ENCODE measurements around the gene TNNI3.
"Not testable (repeated sequence)": the region's sequence is repeated elsewhere in the genome, so short reads cannot be mapped to it uniquely, and the experiment has no call there.

TNNI3 gene
- long read RNA-seq, donor 1, transcript TNNI3-202 (4 exons, 699 nt) = major isoform, 5 of 10 reads
- long read RNA-seq, donor 1, partial matches to known transcripts = 0 of 10 reads
- long read RNA-seq, donor 1, other reads (novel, unspliced or antisense) = 0 of 10 reads
- long read RNA-seq, donor 2, partial matches to known transcripts = 0 of 5 reads
- long read RNA-seq, donor 2, other reads (novel, unspliced or antisense) = 0 of 5 reads
- long read RNA-seq, donor 3 = 0 reads
- long read RNA-seq, donor 4, partial matches to known transcripts = 0 of 7 reads
- long read RNA-seq, donor 4, other reads (novel, unspliced or antisense) = 0 of 7 reads
- long read RNA-seq, donor 5, partial matches to known transcripts = 0 of 9 reads
- long read RNA-seq, donor 5, other reads (novel, unspliced or antisense) = 0 of 9 reads
- long read RNA-seq, donor 6, transcript TNNI3-202 (4 exons, 699 nt) = major isoform, 6 of 12 reads
- long read RNA-seq, donor 6, partial matches to known transcripts = 0 of 12 reads
- long read RNA-seq, donor 6, other reads (novel, unspliced or antisense) = 0 of 12 reads
- long read RNA-seq, donor 7, partial matches to known transcripts = 0 of 8 reads
- long read RNA-seq, donor 7, other reads (novel, unspliced or antisense) = 0 of 8 reads
- long read RNA-seq, donor 8 = 0 reads

DNA sequence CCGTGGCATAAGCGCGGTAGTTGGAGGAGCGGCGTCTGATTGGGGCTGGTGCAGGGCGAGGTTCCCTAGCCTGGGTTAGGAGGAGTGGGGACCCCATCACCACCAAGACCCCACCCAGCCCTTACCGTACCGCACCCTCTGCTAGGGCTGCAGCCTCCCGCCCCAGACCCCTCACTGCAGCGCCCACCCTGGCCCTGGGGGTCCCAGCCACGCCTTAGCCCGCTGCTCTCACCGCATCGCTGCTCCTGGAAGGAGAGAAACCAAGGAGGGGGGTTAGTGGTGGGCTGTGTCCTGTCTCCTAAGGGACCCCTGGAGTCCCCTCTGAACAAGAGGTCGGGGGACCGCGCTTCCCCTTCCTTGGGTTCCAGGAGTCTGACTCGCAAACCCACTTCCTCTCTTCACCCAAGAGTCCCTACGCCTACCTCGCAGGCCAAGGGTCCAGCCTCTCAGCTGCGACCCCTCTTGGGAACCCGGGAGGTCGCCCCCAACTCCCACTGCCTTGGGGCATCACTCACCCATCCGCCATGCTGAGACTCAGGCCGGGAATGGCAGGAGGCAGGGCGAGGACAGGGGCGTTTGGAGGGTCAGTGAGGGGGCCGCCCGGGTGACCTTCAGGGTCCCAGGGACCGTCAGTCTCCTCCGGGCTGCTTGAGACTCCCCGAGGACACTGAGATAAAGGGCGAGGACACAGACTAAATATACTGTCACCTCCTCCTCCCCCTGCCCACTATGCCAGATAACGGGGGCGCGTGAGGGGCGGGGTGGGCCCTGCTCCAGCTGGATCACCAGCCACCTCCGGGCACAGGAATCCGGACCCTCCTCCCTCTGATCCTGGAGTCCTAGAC, at the start of gene TNNI3:
Gene TNNI3, minus strand, starts transcription at position 669 of the 845 bp plus-strand sequence. Its CDS starts 143 bp downstream, at position 526.
- DNase-seq = no peak

DNA sequence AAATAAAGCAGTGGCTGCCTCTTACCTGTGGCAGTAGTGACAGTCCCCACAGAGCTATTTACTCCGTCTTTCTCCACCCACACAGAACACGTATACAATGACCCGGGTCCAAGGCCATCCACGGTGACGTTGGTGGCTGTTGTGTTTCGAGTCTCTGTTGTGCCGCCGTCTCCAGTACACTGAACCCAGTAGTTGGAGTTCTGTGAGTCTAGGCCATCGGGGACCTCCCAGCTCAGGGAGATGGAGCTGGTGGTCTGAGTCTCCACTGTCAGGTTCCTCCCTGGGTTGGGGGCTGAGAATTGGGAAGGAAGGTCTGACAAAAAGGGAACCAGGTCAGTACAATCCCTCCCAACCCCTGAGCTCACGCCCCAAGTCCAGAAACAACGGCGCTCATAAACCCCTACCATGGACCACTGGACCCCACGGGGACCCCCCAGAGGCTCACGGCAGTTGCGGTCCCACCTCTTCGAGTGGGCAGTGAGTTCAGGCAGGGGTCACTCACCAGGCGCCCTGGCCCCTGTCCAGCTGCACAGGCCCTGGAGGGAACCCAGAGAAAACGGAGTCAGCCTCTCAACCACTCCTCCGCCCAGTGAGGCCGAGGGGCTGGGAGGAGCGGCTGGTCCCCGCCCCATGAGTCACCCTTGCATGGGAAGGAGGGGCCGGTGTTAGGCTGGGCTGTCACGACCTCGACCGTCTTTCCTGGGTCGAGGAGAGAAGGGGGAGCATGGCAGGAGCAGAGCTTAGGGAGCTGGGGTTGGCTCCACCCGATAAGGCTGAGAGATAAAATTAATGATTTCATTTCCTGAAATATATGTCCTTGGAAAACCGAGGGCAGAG, 49.4 kb upstream of the TNNI3 start:
- no peak for DNase-seq

DNA sequence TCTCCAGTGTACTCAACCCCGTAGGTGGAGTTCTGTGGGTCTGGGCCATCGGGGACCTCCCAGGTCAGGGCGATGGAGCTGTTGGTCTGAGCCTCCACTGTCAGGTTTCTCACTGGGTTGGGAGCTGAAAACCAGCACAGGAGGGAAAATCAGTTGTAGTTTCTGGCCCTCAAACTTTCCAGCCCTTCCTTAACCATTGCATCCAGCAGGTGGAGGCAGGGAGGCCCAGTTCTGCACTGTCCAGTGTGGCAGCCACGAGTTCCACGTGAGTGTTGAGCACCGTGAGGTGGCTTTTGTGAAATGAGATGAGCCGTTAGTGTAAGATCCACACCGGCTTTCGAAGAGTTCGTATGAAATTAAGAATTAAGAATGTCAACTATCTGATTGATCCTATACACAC, 44.7 kb upstream of the TNNI3 start:
- DNase-seq = not testable (repeated sequence)

DNA sequence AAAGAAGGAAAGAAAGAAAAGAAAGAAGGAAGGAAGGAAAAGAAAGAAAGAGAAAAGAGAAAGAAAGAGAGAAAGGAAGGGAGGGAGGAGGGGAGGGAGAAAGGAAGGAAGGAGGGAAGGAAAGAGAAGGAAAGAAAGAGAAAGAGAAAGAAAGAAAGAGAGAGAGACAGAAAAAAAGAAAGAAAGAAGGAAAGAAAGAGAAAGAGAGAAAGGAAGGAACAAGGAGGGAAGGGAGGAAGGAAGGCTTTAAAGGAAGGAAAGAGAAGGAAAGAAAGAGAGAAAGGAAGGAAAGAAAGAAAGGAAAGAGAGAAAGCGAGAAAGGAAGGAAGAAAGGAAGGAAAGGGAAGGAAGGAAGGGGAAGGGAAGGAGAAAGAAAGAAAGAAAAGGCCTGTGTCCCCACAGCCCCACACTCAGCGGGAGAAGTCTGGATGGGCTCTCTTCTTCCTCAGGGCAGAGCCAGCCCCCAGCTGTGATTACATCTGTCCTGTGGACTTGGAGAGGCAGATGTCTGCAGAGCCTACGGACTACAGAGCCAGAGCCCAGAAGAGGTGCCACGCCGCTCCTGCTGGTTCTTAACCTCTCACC, 42.2 kb upstream of the TNNI3 start:
- DNase-seq = no peak

DNA sequence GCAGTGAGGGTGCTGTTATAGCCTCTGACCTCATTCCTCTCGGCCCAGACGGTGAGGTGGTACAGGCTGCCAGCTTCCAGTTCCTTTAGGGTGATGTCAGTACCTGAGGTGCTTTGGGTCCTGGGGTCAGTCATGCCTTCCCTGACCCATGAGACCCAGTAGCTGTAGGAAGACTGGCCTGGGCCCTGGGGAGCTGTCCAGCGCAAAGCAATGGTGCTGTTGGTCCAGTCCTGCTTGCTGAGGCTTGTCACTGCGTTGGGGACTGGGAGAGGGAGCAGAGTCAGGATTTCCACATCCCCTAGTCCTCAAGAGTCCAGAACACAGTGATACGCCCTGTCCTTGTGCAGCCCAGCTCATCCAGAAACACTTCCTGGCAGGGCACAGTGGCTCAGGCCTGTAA, 41.1 kb upstream of the TNNI3 start:
- DNase-seq = no peak

DNA sequence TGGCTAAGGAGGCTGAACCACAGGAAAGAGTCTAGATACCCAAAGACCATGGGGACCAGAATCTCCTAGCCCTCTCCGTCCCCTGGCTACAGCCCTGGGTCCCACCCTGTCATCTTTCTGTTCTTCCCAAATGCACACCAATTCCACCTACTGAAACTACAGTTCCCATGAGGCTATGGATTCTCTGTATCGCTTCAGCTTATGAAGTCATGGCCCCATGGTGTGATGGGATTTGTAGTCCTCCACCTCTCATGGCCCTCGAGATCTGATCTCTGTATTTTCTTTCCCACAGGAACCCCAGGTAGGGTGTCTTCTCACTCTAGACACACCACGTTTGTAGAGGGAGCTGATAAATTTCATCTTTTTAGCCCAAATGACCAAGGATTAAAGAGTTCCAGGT, 40.0 kb upstream of the TNNI3 start:
- no peak for DNase-seq

DNA sequence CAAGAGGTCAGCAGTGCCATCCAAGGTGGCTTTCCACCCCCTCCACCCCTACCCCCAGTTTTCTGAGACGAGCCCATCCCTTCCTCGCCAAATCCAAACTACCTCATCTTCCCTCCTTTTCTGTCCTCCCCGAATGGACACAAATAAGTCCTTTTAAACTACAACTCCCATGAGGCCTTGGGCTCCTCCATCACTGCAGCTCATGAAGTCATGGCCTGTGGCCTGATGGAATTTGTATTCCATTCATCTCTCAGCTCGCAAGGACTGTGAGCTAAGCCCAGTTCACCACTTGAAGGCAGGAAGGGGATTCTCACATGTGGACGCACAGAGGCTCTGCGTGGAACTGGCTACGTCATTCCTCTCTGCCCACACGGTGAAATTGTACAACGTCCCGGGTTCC, 39.3 kb upstream of the TNNI3 start:
- DNase-seq = no peak

DNA sequence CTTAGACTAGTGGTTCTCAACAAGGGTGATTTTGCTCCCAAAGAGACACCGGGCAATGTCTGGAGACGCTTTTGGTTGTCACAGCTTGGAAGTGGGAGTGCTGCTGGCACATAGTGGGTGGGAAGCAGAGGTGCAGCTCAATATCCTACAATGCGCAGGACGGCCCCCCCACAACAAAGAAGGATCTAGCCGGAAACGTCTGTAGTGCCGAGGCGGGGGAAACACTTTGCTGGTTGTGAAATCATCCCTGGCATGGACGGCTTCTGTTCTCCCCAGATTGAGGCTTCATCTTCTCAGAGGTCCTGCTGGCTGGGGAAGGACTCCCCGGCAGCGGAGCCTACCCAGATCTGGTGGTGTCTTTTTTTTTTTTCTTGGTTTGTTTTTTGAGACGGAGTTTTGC, 35.9 kb upstream of the TNNI3 start:
- DNase-seq = no peak

DNA sequence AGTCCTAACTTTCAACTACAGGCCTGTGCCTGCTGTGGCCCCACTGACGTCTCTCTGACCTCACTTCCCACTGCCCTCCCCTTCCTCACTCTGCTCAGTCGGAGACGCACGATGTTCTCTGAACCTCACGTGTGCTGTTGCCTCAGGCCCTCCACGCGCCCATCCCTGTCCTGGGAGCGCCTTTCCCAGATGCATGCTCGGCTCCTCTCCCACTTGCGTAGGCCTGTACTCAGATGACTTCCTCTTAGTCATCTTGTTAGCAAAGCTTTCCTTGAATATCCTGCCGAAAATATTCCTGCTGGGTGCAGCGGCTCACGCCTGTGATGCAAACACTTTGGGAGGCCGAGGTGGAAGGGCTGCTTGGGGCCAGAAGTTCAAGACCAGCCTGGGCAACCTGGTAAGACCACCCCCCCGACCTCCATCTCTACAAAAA, 31.9 kb upstream of the TNNI3 start:
- no peak for DNase-seq

DNA sequence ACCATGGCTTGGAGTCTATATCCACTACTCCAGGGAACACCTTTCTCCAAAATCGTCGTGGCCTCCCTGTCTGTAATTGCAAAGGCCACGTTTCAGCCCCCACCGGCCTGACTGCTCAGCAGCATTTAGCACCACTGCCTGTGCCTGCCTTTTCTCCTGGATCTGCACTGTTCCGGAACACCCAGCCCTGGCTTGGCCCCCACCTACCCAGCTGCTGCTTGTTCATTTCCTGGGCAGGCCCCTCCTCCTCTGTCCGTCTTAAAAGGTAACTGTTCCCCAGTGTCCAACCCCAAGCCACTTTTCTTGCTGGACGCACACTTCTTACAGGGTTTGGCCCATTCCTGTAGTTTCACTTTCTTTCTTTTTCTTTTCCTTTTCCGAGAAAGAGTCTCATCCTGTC, 31.1 kb upstream of the TNNI3 start:
- no peak for DNase-seq

DNA sequence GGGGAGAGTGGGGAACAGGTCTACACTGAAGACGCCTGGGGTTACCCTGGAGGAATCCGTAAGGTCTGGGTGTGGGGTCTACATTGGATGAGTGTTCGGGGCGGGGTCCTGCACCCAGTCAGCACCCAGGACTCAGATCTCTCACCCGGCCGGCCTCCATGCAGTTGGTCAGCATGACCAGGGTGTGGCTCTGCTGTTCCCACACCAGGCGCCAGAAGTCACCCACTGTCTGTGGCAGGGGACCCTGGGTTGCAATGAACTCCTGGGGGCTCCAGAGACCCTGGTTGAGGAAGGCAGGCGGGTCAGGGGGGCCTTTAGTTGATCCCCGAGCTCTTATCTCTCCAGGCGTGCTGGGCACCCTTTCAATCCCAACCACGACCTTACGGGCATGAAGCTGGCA, 28.5 kb upstream of the TNNI3 start:
- DNase-seq = no peak

DNA sequence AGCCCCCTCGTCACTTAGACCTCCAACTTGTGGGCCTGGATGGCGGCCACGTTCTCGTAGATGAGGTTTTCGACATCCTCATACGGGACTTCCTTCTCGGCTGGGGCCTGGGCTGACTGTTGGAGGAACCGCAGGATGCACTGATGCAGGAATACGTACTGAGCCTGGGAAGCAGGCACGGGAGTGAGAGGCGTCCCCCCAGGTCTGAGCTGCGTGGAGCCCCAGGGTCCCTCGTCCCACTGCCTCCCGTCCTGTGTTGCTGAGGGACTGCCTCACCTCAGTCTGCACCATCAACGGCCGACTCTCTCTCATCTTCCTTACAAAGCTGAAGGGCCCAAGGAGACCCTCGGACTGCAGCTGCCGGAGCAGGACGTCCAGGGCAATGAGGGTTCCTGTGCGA, 24.2 kb upstream of the TNNI3 start:
- DNase-seq = no peak

DNA sequence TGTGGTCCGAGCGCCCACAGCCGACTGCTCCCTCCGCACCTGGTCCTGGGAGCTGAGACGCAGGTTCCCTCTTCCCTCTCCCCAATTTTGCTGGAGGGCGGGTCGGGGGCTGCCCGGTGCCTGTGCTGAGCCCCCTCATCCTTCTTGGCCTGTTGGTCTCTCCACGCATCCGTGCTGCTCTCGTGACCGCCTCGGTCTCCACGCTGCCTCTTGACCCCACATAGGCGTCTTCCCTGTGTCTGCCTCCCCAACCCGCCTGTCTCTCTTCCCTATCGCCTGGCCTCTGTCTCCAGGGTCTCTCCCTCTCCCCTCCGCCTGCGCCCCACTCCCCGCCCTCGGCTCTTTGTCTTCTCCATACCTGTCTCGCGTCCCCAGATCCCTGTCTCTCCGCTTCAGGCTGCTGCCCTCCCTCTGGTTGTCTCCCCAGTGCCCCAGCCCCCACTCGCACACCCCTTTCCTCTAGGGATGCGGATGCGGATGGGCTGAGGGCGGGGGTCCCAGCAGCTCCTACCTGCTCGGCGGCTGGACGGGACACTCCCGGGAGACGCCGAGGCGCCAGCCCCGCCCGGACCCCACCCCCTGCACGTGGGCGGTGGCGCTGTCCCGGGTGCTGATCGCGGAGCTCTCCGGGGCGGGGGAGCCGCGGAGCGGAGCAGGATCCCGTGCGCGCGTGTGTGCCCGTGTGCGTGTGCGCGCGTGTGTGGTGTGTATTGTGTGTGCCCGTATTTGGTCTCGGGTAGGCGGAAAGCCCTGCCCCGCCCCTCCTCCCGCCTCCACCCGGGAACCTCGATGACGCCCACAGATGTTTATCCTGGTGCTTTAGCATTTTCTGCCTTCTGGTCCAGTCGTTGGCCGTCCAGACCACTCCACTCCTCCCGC, 22.3 kb upstream of the TNNI3 start, which contains the start of gene SYT5:
Gene SYT5, minus strand, starts transcription at position 684 of the 879 bp plus-strand sequence. CDS start 1,248 bp downstream, outside the sequence.
- peak; percentile 55 for DNase-seq

DNA sequence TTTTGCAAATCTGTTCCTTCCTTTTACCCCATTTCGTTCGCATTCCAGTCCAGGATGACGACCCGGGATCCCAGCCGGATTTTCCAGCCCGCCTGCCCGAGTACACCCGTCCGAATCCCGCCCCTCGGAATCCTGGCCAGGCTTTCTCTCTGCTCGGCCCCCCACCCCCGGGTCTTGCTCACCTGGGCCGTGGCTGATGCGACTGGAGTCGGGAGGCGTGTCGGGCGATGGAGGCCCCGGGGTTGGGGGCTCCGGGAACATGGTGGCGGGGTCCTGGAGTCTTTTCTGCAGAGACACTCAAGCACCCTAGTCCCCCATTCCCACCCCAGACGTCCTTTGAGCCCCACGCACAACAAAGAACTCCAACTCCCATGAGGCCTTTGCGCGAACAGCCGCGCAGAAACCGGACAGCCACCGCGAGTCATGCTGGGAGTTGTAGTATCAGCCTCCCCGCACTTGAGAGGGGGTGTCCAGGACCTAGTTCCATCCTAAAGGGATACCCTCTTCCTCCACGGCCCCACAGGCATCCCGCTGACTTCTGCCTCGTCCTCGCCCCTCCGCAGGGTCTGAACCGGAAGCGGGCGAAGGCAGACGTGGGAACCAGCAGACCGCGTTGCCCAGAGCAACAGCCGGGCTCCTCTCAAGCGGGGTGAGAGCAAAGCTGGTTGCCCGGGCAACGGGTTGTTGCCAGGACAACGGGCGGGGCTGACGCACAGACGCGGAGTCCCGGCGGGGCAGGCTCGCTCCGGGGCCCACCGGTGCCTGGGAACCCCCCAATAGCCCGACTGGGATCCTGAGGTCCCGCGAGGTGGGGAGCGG, 21.5 kb upstream of the TNNI3 start:
- peak; percentile 83 for DNase-seq

DNA sequence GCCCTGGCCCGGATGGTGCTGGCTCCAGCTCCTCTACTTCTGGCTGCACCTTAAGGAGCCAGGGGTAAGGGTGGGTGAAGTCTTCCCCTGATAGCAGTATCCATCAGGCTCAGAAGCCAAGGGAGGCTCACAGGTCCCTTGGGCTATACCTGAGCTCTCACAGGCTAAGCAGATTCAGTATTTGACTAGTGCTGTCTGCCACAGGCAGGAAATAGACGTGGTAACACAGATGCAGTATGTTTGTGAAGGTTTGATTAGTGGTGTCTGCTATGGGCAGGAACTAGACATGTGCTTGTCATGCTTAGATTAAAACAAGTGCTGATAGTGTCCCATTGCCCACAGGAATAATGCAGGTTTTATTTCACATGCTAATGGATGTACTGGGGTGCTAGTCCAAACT, 18.5 kb upstream of the TNNI3 start:
- no peak for DNase-seq

DNA sequence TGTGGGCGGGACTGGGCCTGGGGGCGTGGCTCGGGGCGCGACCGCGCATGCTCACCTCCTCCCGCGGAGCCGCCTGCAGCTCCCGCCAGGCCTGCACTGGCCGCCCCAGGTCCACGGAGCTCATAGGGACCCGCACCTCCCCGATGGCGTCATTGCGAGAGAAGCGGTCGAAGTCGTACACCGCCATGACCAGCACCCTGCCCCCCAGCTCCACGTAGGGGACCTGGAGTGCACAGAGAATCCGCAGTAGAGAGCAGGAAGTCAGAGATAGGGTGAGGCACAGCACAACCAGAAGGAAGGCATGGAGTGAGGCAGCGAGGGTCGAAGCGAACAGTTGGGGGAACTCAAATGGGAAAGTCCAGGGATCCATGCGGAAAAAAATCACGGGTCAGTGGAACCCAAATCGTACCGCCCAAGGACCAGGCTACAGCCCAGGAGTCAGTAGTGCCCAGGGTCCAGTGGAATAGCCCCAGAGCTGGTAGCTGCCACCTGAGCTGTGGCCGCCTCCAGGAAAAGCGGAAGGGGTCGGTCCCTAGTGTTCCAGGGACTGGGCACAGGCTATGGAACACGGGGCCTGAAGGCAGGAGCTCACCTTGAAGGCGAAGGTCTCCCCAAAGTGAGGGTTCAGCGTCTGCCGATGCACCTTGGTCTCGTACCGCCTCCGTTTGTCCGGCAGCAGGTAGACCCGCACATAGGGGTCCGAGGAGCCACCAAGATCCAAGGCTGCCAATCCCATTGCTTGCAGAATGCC, 17.8 kb upstream of the TNNI3 start:
- DNase-seq = no peak

DNA sequence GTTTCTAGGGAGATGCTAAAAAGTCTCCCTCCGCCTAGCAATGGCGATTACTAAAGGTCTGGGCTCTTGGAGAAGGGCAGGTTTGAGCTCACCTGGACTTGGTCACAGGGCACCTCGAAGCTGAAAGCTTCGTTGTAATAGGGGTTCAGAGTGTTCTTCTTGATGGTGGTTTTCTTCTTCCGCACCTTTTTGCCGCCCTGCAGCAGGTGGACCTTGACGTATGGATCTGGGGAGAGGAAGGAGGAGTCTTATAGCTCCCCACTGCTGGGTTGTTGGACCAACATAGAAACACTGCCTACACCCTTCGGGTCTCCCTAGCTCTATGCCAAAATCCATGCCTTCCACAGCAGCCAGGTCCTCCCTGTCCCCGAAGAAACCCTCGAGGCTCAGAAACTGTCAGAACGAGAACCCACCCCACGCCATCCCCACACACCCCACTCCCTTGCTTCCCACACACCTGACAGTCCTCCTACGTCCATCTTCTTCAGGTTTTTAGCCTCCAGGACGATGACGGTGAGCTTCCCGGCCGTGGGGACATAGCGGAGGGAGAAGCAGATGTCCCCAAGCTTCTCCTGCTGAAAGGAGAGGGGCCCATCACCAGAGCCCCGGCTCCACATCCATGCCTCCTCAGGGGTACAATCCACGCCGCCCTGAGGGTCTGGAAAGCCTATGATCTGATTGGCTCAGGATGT, 17.0 kb upstream of the TNNI3 start:
- no peak for DNase-seq

Measured in right kidney (tissue), 9 donors.